Upper lobe of left lung (tissue), 6 donors: ENCODE measurements around the gene CDC73. TPM values are rescaled to one million over a fixed set of nuclear protein-coding genes. Genes with fewer than 3 reads are reported as not detected.
A peak's percentile ranks its signal among the peaks of the same experiment; 100 is the strongest.

Experiments
- ATAC-seq, 2 donors: fragments of 200-7000 bp; cut with Tn5 transposase; one replicate each; pipeline ENCODE4 v1.9.1; 2022; ENCODE audit warnings: mild to moderate bottlenecking in 2 of 2, moderate library complexity in 2 of 2; ENCODE audit not compliant: low FRiP score in 2 of 2
- DNase-seq, 2 donors: peaks; one replicate each; pipeline ENCODE4 v3.0.0-alpha.2; 2019 to 2020
- H3K27ac ChIP-seq, 4 donors: fragments of 200-600 bp; sonication (generic); one replicate each; pipeline ENCODE4 v1.5.1; 2016 to 2019
- H3K27me3 ChIP-seq, 4 donors: fragments of 200-600 bp; sonication (generic); one replicate each; pipeline ENCODE4 v1.5.1; 2017 to 2019
- H3K36me3 ChIP-seq, 4 donors: fragments of 200-600 bp; sonication (generic); one replicate each; pipeline ENCODE4 v1.5.1; 2016 to 2019
- H3K4me1 ChIP-seq, 4 donors: fragments of 200-600 bp; sonication (generic); one replicate each; pipeline ENCODE4 v1.5.1; 2018 to 2019
- H3K4me3 ChIP-seq, 4 donors: fragments of 200-600 bp; sonication (generic); one replicate each; pipeline ENCODE4 v1.5.1; 2017 to 2019; ENCODE audit warnings: mild to moderate bottlenecking in 2 of 4, moderate library complexity in 1 of 4
- H3K9me3 ChIP-seq, 4 donors: fragments of 200-600 bp; sonication (generic); one replicate each; pipeline ENCODE4 v1.5.1; 2018 to 2019
- EP300 ChIP-seq, 4 donors: sonication (generic); formaldehyde crosslinking; IDR thresholded peaks; one replicate each; pipeline ENCODE4 v1.5.1; 2017; ENCODE audit warnings: antibody characterized with exemption in 4 of 4, control low read depth in 2 of 4
- POLR2A ChIP-seq, 4 donors: fragments of 450-650 bp; IDR thresholded peaks; one replicate each; pipeline ENCODE4 v1.5.1; 2016 to 2017; ENCODE audit warnings: antibody characterized with exemption in 4 of 4, mild to moderate bottlenecking in 2 of 4
- POLR2AphosphoS5 ChIP-seq, 2 donors: sonication (generic); formaldehyde crosslinking; IDR thresholded peaks; one replicate each; pipeline ENCODE4 v1.5.1; 2017; ENCODE audit warnings: antibody characterized with exemption in 2 of 2
- WGBS, 2 donors: methylation state at CpG; one replicate each; pipeline ENCODE4 v1.1.5; 2017 to 2018; 5-methylcytosine and 5-hydroxymethylcytosine counted together
- total RNA-seq, 6 donors: library from RNA; depleted of rRNA in 4 of 6; stranded (reverse); fragments of >200 nt in 4 of 6; gene quantifications; one replicate each; pipeline versions ENCODE4 v1.1.0 to v1.2.1, GENCODE V29; 2016 to 2021
- TF ChIP-seq, protein P1 (sequence below), 6 experiments: fragments of 450-650 bp in 4 of 6; fragments of 200-600 bp in 2 of 6; sonication (generic) in 2 of 6; IDR thresholded peaks; one replicate each; pipeline ENCODE4 v1.5.1; 2016 to 2019; ENCODE audit warnings: antibody characterized with exemption in 6 of 6
- donor health status: DM: no; HTN: no; CAD: no; lungs with moderate emphysema.
- donor health status: DM: no; HTN: yes; CAD: no; lungs with severe emphysema.

Gene CDC73
- total RNA-seq, 6 donors from 2014 or later, result 35.1 to 77.5 (median 47.5) TPM

GRCh38 chr1:193249187-193249586 is 127.4 kb downstream of the CDC73 start:
- no peak overlapping the region for H3K27ac ChIP-seq
- H3K4me3 ChIP-seq, result no peak overlapping the region
- WGBS, 2 donors, result 97 to 99% methylated on average over 7 of the region's 7 CpGs
- DNase-seq (no peak), ATAC-seq (no peak)
- no peak for TF ChIP-seq POLR2A (IDR thresholded peaks at IDR 0.05)
- no peak for TF ChIP-seq EP300 (IDR thresholded peaks at IDR 0.05)
- no peaks in the 10 kb centered on the region for H3K27me3 ChIP-seq
- peaks cover 6 to 29% (median 11%) of the 10 kb centered on the region in 4 donors for H3K36me3 ChIP-seq
- no peaks in the 10 kb centered on the region for H3K4me1 ChIP-seq
- H3K9me3 ChIP-seq, result peaks cover 0 to 2% (median 0%) of the 10 kb centered on the region in 4 donors

DNA sequence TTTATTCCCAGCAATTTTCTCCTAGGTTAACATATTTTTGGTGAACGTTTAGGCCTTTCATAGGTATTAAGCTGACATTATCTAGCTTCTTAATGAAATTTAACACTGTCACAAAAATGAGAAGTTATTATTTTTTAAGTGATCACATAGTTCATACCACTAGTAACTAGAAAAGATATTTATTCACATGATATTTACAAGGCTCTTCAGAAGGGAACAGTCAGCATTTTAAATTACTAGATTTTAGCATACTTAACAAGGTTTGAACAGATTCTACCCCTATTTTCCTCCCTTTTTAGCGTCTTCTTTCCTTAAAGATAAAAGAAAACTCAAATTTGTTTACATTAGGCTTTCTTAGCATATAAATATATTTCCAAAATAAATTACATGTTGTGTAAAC is 130.1 kb downstream of the CDC73 start:
- TF ChIP-seq POLR2A (IDR thresholded peaks at IDR 0.05), result no peak
- no peak for TF ChIP-seq EP300 (IDR thresholded peaks at IDR 0.05)
- no peak for TF ChIP-seq POLR2AphosphoS5 (IDR thresholded peaks at IDR 0.05)
- TF ChIP-seq, protein P1, sequence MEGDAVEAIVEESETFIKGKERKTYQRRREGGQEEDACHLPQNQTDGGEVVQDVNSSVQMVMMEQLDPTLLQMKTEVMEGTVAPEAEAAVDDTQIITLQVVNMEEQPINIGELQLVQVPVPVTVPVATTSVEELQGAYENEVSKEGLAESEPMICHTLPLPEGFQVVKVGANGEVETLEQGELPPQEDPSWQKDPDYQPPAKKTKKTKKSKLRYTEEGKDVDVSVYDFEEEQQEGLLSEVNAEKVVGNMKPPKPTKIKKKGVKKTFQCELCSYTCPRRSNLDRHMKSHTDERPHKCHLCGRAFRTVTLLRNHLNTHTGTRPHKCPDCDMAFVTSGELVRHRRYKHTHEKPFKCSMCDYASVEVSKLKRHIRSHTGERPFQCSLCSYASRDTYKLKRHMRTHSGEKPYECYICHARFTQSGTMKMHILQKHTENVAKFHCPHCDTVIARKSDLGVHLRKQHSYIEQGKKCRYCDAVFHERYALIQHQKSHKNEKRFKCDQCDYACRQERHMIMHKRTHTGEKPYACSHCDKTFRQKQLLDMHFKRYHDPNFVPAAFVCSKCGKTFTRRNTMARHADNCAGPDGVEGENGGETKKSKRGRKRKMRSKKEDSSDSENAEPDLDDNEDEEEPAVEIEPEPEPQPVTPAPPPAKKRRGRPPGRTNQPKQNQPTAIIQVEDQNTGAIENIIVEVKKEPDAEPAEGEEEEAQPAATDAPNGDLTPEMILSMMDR (IDR thresholded peaks at IDR 0.05), result no peak
- H3K36me3 ChIP-seq, result peaks cover 6 to 29% (median 11%) of the 10 kb centered on the region in 4 donors
- H3K27ac ChIP-seq, result no peak overlapping the region
- no peaks in the 10 kb centered on the region for H3K4me1 ChIP-seq
- H3K4me3 ChIP-seq, result no peak overlapping the region
- peaks cover 0 to 2% (median 0%) of the 10 kb centered on the region in 4 donors for H3K9me3 ChIP-seq
- no peaks in the 10 kb centered on the region for H3K27me3 ChIP-seq
- ATAC-seq (no peak), DNase-seq (no peak)
- 79 to 82% methylated on average over 2 of the region's 2 CpGs for WGBS, 2 donors

- no peak overlapping the region for H3K4me3 ChIP-seq
- ATAC-seq, result no peak
- no peak overlapping the region for H3K27ac ChIP-seq
- H3K9me3 ChIP-seq, result no peaks in the 10 kb centered on the region
- no peak for DNase-seq
- no peaks in the 10 kb centered on the region for H3K36me3 ChIP-seq
- H3K4me1 ChIP-seq, result peaks cover 1 to 18% (median 8%) of the 10 kb centered on the region in 4 donors
- TF ChIP-seq POLR2AphosphoS5 (IDR thresholded peaks at IDR 0.05) (no peak), POLR2A (IDR thresholded peaks at IDR 0.05) (no peak), EP300 (IDR thresholded peaks at IDR 0.05) (no peak)
- TF ChIP-seq, protein P1 (IDR thresholded peaks at IDR 0.05), result no peak
- H3K27me3 ChIP-seq, result no peaks in the 10 kb centered on the region
These were observed 134.2 kb downstream of the CDC73 start for GRCh38 chr1:193256019-193256418.

- TF ChIP-seq POLR2A (IDR thresholded peaks at IDR 0.05) (no peak), POLR2AphosphoS5 (IDR thresholded peaks at IDR 0.05) (no peak), EP300 (IDR thresholded peaks at IDR 0.05) (no peak)
- TF ChIP-seq, protein P1 (IDR thresholded peaks at IDR 0.05), result no peak
- Histone ChIP-seq H3K27me3 (no peaks in the 10 kb centered on the region), H3K27ac (peak overlapping the region in 1 of 4 donors; percentile 75), H3K9me3 (no peaks in the 10 kb centered on the region), H3K4me1 (peaks cover 4 to 23% (median 8%) of the 10 kb centered on the region in 4 donors), H3K4me3 (no peak overlapping the region), H3K36me3 (no peaks in the 10 kb centered on the region)
- ATAC-seq, result no peak
- WGBS, 2 donors, result 53 to 88% methylated on average over 2 of the region's 2 CpGs
- no peak for DNase-seq
These were observed 137.8 kb downstream of the CDC73 start for GRCh38 chr1:193259636-193260035.

DNA sequence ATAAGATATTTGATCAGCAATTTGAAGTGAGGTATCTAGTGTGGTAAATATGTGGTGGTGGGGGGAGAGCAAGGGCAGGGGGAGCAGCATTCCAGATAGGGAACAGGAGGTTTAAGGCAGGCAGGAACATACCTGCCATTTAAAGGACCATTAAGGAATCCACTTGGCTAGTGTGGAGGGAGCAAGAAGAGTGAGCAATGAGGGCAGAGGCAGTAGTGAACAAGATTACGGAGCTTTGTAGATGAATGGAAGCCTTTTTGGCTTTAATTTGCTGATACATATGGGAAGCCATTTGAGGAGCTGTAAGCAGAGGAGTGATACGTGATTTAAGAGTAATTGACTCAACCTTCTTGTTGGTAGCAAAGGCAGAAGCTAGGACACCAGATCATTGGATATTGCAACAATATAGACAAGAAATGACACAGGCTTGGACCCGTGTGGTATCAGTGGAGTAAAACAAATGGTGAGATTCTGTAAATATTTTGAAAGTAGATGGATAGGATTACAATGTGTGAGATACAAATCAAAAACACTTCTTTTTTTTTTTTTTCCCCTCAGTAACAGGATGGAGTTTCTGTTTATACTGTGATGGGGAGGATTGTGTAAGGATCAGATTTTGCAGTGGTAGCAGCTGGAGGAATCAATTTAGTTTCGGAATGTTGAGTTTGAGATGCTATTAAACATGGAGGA is 138.4 kb downstream of the CDC73 start:
- WGBS, 2 donors, result 55 to 56% methylated on average over 4 of the region's 4 CpGs
- TF ChIP-seq POLR2A (IDR thresholded peaks at IDR 0.05) (no peak), EP300 (IDR thresholded peaks at IDR 0.05) (no peak), POLR2AphosphoS5 (IDR thresholded peaks at IDR 0.05) (no peak)
- TF ChIP-seq, protein P1 (IDR thresholded peaks at IDR 0.05), result no peak
- peak overlapping the region in 1 of 4 donors; percentile 75 for H3K27ac ChIP-seq
- peaks cover 4 to 23% (median 8%) of the 10 kb centered on the region in 4 donors for H3K4me1 ChIP-seq
- H3K4me3 ChIP-seq, result no peak overlapping the region
- no peaks in the 10 kb centered on the region for H3K9me3 ChIP-seq
- DNase-seq, result no peak
- H3K36me3 ChIP-seq, result no peaks in the 10 kb centered on the region
- ATAC-seq, result no peak
- H3K27me3 ChIP-seq, result no peaks in the 10 kb centered on the region
